Natural killer cell (primary cell): ENCODE results near the gene SETBP1. TPM values are rescaled to one million over a fixed set of nuclear protein-coding genes. Genes with fewer than 3 reads are reported as not detected.

Experiments used
- ATAC-seq, 3 donors: fragments of 150-1000 bp in 2 of 3; fragments of 200-7000 bp in 1 of 3; cut with Tn5 transposase; 1 replicate in 1 of 3; 2 replicates in 2 of 3; pipeline ENCODE4 v1.10.0; 2021; ENCODE audit warnings: mild to moderate bottlenecking in 2 of 3, moderate library complexity in 2 of 3
- DNase-seq, 2 donors: peaks; one replicate each; pipeline versions ENCODE4 v3.0.0 to v3.0.0-alpha.2; 2013 to 2021; ENCODE audit warnings: mixed read lengths in 1 of 2
- H3K27ac ChIP-seq: one replicate; pipeline ENCODE4 v1.5.1; 2013; ENCODE audit warnings: mild to moderate bottlenecking, low read length
- H3K27me3 ChIP-seq: one replicate; pipeline ENCODE4 v1.6.1; 2013; ENCODE audit warnings: low read length; ENCODE audit not compliant: control insufficient read depth, insufficient read depth
- H3K36me3 ChIP-seq: one replicate; pipeline ENCODE4 v1.6.1; 2013; ENCODE audit warnings: low read length; ENCODE audit not compliant: control insufficient read depth, insufficient read depth
- H3K4me1 ChIP-seq: one replicate; pipeline ENCODE4 v1.6.1; 2013; ENCODE audit warnings: low read length; ENCODE audit not compliant: control insufficient read depth, insufficient read depth
- H3K4me3 ChIP-seq: one replicate; pipeline ENCODE4 v1.5.1; 2013; ENCODE audit warnings: low read length
- H3K9me3 ChIP-seq: one replicate; pipeline ENCODE4 v1.6.1; 2013; ENCODE audit warnings: low read length; ENCODE audit not compliant: control insufficient read depth, insufficient read depth
- H3K27ac Mint-ChIP-seq, 2 donors: one replicate each; pipeline ENCODE4 v1.8.0; 2022; ENCODE audit warnings: mild to moderate bottlenecking in 2 of 2, mixed read lengths in 2 of 2, moderate library complexity in 1 of 2
- H3K27me3 Mint-ChIP-seq, 2 donors: one replicate each; pipeline ENCODE4 v1.8.0; 2022; ENCODE audit warnings: low read depth in 2 of 2, mixed read lengths in 2 of 2
- H3K36me3 Mint-ChIP-seq: one replicate; pipeline ENCODE4 v1.8.0; 2022; ENCODE audit warnings: mixed read lengths
- H3K4me1 Mint-ChIP-seq, 2 donors: one replicate each; pipeline ENCODE4 v1.8.0; 2022; ENCODE audit warnings: mixed read lengths in 2 of 2
- H3K4me3 Mint-ChIP-seq: one replicate; pipeline ENCODE4 v1.8.0; 2022; ENCODE audit warnings: mild to moderate bottlenecking, moderate library complexity, mixed read lengths
- H3K9me3 Mint-ChIP-seq, 2 donors: one replicate each; pipeline ENCODE4 v1.8.0; 2022; ENCODE audit warnings: mixed read lengths in 2 of 2
- WGBS: methylation state at CpG from one replicate; pipeline ENCODE4 v1.1.7; 2013; ENCODE audit warnings: missing lambda C conversion rate; ENCODE audit not compliant: insufficient coverage; 5-methylcytosine and 5-hydroxymethylcytosine counted together
- intact Hi-C: fragments of 100-400 bp; cut with micrococcal nuclease; formaldehyde crosslinking; loops from one replicate; pipeline ENCODE4 v1.14.2; 2022
- total RNA-seq, 4 donors: library from RNA; stranded (reverse); fragments of 120-200 nt in 1 of 4; gene quantifications; one replicate each; pipeline versions ENCODE4 v1.2.3 to v1.2.4, GENCODE V29; 2013 to 2022
- TF ChIP-seq, protein P1 (sequence below): fragments of 200-600 bp; IDR thresholded peaks from one replicate; pipeline ENCODE4 v1.8.0; 2022; ENCODE audit warnings: antibody characterized with exemption

The SETBP1 gene
- total RNA-seq, 3 donors from 2014 or later (not counting 1 experiment from before 2014, with no cell fraction given) = 36.0 to 46.6 (median 41.2) TPM

DNA sequence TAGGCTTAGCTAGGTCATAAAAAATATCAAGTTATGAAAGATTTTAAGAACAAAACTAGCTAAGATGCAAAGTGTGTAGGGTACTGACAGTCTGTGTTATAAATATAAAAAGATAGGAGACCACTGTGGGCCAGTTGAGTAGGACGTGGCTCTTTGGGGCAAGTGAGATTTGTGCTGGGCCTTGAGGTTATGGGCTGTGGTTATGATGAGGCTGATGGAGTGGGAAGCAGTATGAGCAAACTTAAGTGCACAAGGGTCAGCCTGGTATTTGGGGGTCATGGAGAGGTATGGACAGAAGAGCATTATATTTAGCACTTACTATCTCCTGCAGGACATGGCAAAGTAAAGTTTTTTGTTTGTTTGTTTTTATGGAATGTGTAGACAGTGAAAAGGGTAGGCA, 70.1 kb downstream of the SETBP1 start:
- Mint-ChIP-seq H3K27me3 (peaks cover 0 to 1% of the 10 kb centered on the region in 2 donors), H3K4me1 (peaks cover 24 to 31% of the 10 kb centered on the region in 2 donors), H3K27ac (no peak overlapping the region), H3K4me3 (no peak overlapping the region), H3K9me3 (no peaks in the 10 kb centered on the region), H3K36me3 (no peaks in the 10 kb centered on the region)
- intact Hi-C loops = no loop called here
- TF ChIP-seq, protein P1, sequence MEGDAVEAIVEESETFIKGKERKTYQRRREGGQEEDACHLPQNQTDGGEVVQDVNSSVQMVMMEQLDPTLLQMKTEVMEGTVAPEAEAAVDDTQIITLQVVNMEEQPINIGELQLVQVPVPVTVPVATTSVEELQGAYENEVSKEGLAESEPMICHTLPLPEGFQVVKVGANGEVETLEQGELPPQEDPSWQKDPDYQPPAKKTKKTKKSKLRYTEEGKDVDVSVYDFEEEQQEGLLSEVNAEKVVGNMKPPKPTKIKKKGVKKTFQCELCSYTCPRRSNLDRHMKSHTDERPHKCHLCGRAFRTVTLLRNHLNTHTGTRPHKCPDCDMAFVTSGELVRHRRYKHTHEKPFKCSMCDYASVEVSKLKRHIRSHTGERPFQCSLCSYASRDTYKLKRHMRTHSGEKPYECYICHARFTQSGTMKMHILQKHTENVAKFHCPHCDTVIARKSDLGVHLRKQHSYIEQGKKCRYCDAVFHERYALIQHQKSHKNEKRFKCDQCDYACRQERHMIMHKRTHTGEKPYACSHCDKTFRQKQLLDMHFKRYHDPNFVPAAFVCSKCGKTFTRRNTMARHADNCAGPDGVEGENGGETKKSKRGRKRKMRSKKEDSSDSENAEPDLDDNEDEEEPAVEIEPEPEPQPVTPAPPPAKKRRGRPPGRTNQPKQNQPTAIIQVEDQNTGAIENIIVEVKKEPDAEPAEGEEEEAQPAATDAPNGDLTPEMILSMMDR = no peak
- no peaks in the 10 kb centered on the region for H3K27me3 ChIP-seq
- 32% methylated on average over 1 of the region's 1 CpG for WGBS
- H3K27ac ChIP-seq = no peak overlapping the region
- H3K4me3 ChIP-seq = no peak overlapping the region
- DNase-seq (no peak), ATAC-seq (peak in 1 of 3 donors; percentile 28)
- no peaks in the 10 kb centered on the region for H3K4me1 ChIP-seq
- no peaks in the 10 kb centered on the region for H3K9me3 ChIP-seq
- H3K36me3 ChIP-seq = no peaks in the 10 kb centered on the region

DNA sequence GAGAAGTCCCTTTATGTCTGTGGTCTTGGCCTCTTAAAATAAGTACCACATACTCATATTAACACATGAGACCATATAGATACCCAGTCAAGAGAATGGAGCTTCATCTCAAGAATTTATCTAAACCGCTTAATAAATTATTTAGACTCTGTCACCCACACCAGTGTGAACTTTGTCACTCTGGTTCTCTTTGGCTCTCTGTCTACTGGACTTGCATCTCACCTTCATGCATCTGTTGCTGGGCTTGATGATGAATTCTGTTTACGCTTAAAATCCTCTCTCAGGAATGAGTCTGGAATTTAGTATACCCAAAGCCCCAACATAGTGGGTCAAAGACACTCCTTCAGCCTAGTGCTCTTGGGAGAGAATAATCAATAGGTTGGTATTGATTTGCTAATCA, 73.9 kb downstream of the SETBP1 start:
- no peak for DNase-seq
- no peaks in the 10 kb centered on the region for H3K36me3 ChIP-seq
- H3K9me3 Mint-ChIP-seq = no peaks in the 10 kb centered on the region
- no peaks in the 10 kb centered on the region for H3K9me3 ChIP-seq
- no peaks in the 10 kb centered on the region for H3K27me3 Mint-ChIP-seq
- peaks cover 30 to 34% of the 10 kb centered on the region in 2 donors for H3K4me1 Mint-ChIP-seq
- no peak for ATAC-seq
- H3K4me3 Mint-ChIP-seq = no peak overlapping the region
- no peaks in the 10 kb centered on the region for H3K36me3 Mint-ChIP-seq
- H3K27me3 ChIP-seq = no peaks in the 10 kb centered on the region
- intact Hi-C loops = no loop called here
- H3K4me1 ChIP-seq = peaks cover 8% of the 10 kb centered on the region
- TF ChIP-seq, protein P1 = no peak
- H3K27ac Mint-ChIP-seq = no peak overlapping the region
- 98% methylated on average over 2 of the region's 2 CpGs for WGBS
- no peak overlapping the region for H3K4me3 ChIP-seq
- H3K27ac ChIP-seq = no peak overlapping the region

DNA sequence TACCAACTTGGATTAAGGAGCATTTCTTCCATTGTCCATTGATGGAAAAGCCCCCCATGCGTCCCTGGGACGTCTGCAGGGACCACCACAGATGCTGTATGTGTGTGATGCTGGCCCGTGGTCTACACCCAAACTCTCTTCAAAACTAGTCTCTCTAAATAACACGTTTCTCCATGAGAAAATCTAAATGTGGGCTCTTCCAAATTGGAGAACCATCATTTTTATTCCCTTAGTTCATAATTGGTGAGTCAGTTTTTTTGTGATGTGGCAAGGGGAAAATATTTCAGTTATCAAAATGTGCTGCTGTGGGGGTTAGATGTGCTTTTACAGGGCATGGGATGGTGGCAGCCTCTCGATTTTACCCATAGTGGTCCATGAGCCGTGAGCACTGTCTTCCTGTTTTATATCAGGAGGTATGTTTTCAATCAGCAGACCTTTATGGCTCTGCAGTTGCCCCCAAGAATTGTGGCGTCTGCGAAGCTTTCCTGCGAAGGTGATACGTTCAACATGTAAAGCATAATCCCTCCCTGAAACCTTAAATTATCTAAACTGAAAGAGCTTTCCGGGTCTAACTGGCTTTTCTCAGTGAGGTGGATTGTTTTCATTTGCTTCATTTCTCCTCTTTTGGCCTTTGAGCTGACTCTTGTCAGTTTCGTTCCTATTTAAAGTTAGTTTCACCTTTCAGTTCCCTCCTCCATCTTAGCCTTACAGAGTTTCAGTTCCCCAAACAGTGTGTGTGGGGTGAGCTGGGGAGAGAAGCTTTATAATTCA, 78.4 kb downstream of the SETBP1 start:
- peak; percentile 75 to 86 (median 84) for ATAC-seq
- no peaks in the 10 kb centered on the region for H3K36me3 Mint-ChIP-seq
- no peaks in the 10 kb centered on the region for H3K27me3 Mint-ChIP-seq
- TF ChIP-seq, protein P1 = no peak
- Histone ChIP-seq H3K4me1 (peaks cover 22% of the 10 kb centered on the region), H3K27ac (peak overlapping the region; percentile 78), H3K9me3 (no peaks in the 10 kb centered on the region), H3K36me3 (no peaks in the 10 kb centered on the region), H3K27me3 (no peaks in the 10 kb centered on the region), H3K4me3 (peak overlapping the region; percentile 8)
- H3K27ac Mint-ChIP-seq = peak overlapping the region; percentile 94
- no peaks in the 10 kb centered on the region for H3K9me3 Mint-ChIP-seq
- WGBS = 20% methylated on average over 9 of the region's 12 CpGs
- H3K4me3 Mint-ChIP-seq = peak overlapping the region; percentile 82
- DNase-seq = peak in 1 of 2 donors; percentile 36
- peaks cover 23 to 29% of the 10 kb centered on the region in 2 donors for H3K4me1 Mint-ChIP-seq
- intact Hi-C loops = no loop called here
